NCI-H345 (cell line): ENCODE measurements around the gene BEX3.
"Not testable (repeated sequence)": the region's sequence is repeated elsewhere in the genome, so short reads cannot be mapped to it uniquely, and the experiment has no call there.

Experiments used
- DNase-seq: peaks from one replicate; lab custom pipeline; 2025; lab: John Stamatoyannopoulos, UW

BEX3 gene

DNA sequence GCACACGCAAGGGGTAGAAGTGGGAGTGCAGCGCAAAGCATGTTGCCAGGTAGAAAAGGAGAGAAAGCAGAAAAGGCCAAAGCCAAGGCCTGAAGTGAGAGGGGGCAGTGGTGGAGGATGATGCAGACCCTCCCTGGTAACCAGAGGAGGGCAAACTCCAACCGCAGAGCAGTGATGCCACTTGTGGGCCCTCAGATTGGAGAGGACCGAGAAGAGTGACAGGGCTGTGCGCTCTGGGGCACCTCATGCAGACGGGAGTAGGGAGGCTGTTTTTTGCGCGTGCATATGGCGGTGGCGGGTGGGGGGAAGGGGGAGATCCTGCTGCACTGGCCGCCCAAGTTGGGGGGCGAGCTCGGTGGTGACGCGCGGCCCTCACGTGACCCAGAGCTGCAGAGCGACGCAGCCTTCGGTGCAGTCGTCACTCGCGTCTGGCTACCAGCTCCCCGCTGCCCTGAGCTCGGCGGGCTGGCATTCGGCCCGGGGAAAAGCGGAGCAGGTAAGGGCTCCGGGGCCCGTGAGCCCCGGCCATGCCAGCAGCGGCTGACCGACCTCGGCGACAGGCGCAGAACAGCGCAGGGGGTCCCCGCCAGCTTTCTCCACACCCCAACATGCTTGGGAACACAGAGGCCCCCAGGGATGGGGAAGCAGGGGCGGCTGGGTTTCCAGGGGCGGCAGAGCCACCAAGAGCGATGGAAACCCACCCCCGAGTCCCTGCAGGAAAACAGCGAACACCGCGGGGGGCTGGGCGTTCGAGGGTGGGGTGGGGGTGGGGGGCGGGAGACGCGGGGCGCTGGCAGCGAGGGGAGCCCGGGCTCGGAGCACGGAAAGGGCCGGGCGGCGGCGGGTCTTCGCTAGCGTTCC is at the start of gene BEX3:
Gene BEX3 (plus strand): TSS at position 421 of the 861 bp plus-strand sequence. CDS start 984 bp downstream, outside the sequence.
- DNase-seq: peak; percentile 67

GRCh38 chrX:103329991-103330390 is 46.3 kb upstream of the BEX3 start, which contains the start of gene TCEAL7:
TSS of gene TCEAL7 (plus strand) at chrX:103330239. CDS start at chrX:103331404, 1,165 bp downstream.
- DNase-seq: no peak

- no peak for DNase-seq
Observed at GRCh38 chrX:103330681-103331288, 45.6 kb upstream of the BEX3 start.

DNA sequence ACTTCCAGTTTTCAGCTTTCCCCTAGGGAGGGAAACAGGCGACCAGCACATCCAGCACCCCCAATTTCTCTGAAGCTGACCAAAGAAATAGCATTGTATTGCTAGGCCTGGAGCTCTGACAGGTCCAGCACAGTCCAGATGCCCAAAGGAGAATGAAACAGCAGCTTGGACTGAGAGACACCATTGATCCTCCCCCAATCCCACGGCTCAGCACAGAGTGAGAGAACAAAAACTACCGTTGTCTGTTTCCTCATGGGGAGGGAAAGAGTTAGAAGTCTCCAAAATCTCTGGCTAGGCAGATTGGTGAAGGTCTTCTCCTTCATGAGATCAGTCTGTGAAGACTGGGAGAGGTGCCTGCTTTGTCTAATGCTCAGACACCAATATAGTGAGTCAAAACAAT is 37.7 kb upstream of the BEX3 start:
- no peak for DNase-seq

DNA sequence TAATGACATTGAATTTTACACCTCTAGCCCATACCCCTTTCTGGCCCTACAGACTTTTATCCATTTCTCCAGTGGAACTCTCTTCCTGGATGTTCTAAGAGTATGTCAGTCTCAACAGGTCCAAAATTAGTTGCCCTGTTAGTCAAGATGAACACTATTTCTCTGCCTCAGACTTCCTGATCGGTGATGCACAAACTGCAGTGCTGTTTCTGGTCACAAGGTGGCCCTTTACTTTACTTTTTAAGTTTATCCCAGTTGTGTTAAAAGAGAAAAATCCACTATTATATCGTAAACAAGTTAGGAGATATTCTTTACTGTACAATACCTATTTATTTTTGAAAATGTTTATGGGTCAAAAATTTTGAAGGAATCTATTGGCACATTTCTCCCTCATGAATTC is 33.2 kb upstream of the BEX3 start:
- DNase-seq: peak; percentile 1

GRCh38 chrX:103344606-103345005 is 31.7 kb upstream of the BEX3 start:
- no peak for DNase-seq

DNA sequence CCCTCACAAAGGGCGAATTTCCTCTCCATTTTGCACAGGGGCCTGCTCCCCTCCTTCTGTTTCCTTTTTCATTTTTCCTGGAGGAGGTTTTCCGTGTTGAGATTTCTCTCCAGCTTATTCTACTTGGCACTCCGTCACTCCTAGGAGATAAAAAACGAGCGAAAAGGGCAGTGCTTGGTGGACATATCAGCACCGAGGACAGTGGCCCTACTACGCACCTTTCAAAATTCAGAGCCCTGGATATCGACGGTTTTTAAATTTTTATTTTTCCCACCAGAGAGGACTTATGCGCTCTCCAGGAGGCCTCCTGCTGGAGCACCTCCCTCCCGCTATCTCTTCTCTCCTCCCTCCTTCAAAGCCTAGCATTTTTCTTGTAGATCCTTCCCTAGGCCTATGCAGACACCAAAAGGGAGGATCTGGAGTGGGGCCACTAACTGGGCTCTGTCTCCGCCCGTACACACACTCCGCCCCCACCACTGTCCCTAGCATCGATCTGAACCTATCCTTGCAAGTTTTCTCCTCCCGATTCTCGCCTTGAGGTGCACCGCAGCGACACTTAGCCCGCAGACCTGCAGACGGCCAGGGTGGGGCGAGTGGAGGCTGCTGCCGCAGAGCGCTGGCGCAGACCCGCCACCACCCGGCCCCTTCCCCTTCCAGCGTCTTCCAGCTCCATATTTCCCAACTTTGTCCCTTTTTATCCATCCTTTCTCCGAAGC is 28.5 kb upstream of the BEX3 start:
- DNase-seq: no peak

DNA sequence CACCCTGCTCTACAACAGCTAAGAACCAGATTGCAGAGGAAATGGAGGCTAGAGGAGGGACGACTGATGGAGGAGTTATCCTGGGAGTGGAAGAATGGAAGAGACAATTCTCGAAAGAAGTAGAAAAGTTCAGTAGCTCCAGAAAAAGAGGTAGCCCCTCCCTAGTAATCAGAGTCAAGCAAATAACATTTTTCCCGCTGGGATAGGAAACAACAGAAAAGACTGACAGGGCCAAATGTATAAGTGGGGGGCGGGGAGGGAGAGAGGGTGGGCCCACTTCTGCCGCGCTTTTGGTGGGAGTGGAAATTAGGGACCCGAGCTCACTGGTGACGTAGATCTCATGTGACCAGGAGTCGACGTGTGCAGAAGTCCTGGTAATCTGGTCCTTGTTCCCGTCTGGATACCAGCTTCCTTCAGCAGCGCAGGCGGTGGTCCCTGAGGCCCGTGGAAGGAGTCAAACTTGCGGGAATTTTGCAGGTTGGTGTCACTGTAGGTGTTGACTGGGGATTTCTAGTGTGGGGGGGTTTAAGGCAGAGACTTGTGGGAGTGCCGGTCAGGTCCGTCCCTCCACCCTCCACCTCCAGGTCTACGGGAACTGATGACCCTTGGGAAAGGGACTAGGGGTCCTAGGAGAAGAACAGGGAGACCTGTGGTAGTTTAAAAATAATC is 20.1 kb upstream of the BEX3 start, which contains the start of gene TCEAL9:
Gene TCEAL9 (plus strand): TSS at position 377 of the 669 bp plus-strand sequence. CDS start 1,179 bp downstream, outside the sequence.
- peak; percentile 77 for DNase-seq

GRCh38 chrX:103356858-103357257 is 19.5 kb upstream of the BEX3 start:
- peak; percentile 8 for DNase-seq

DNA sequence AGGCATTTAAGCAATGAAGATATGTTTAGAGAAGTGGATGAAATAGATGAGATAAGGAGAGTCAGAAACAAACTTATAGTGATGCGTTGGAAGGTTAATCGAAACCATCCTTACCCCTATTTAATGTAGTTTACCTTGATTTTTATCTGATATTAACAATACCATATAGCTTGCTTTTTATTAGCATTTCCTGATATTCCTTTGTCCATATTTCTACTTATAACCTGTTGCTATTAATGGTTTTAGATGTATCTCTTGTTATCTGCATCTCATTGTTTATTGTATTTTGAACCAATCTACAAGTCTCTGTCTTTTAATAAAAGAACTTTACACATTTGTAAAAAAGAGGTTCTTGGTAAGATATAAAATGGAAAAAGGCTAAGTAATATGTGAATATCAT is 18.5 kb upstream of the BEX3 start:
- no peak for DNase-seq

DNA sequence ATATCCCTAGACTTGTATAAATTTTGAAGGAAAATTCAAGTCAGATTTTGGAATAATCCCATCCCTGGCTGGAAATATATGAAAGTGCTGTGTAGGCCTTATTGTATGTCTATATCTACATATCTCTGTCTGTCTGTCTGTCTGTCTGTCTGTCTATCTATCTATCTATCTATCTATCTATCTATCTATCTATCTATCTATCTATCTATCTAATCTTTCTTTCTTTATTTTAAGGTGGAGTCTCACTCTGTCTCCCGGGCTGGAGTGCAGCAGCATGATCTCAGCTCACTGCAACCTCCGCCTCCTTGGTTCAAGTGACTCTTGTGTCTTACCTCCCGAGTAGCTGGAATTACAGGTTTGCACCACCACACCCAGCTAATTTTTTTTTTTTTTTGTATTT is 16.7 kb upstream of the BEX3 start:
- not testable (repeated sequence) for DNase-seq

DNA sequence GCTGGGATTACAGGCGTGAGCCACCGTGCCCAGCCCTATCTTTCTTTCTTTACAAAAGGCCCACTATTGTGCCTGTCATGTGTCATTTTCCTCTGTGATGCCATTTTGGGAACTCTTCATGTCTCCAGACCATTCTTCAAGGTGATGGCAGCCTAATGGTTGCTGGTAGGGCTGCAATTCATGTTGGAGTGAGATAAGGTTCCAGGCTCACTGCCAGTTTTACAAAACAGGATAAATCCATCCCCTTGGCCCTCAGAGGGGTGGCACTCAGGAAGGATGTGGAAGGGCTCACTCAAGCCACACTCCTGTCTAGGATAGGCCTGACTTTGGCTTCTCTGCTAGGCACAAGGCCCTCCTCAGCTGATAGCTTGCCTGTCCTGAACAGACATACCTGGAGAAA is 16.2 kb upstream of the BEX3 start:
- DNase-seq: no peak

DNA sequence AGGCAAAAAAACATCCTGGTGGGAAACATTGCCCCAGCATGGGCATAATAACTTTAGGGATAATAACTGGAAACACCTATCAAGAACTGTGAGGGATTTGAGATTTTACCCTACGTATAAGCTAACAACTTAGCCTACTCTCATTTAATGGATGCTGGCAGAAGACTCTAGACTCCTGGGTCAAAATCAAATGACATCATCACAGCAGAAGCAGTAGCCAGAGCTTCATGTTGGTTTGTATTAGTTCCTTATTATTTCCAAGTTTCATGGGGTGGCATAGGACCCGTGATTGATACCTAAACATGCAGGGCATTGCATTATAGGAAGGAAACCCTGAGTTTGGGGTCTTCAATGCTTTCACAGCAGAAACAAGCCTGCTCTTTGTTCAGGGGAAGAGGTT is 15.4 kb upstream of the BEX3 start:
- no peak for DNase-seq

DNA sequence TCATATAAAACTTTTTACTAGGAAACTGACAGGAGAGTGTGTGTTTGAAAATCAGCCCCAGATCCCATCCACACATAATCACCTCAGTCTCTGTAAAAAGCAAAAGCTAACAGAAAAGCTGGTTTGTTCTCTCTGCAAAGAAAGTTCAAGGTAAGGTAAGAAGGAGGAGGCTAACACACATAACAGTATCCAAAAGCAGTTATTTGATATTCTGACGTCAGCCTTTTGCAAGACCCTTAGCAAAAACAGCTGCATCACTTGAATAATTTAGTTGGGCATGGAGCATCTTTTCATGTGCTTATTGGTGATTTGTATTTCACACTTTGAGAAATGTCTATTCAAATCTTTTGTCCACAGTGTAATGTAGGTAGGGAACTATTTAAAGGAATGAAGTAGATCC is 14.5 kb upstream of the BEX3 start:
- no peak for DNase-seq

DNA sequence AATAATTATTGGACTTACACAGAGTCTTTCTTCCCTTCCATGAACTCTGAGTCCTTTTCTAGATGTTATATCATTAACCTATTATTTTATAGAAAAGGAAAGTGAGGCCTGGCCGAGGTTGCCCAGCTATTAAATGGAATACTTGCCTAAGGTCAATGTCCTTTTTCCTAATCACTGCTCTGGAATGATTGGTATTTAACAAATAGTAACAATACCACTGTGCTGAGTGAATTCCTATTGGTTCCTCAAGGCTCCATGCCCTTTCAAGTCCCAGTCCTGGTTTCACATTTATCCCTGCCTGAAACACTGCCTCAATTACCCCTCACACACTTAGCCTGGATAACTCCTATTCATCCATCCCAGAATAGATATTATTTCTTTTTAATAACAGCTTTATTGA is 13.9 kb upstream of the BEX3 start:
- DNase-seq: no peak

DNA sequence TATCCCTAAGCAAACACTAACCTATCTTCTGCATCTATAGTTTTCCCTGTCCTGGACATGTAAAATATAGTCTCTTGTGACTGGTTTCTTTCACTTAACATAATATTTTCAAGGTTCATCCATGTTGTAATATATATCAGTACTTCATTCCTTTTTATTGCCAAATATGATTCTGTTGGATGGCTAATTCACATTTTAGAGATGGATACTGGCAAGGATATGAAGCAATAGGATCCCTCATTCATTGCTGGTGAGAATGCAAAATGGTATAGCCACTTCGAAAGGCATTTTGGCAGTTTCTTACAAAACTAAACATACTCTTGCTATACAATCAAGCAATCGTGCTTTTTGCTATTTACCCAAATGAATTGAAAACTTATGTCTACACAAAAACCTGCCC is 13.3 kb upstream of the BEX3 start:
- no peak for DNase-seq

GRCh38 chrX:103367502-103367901 is 8.8 kb upstream of the BEX3 start:
- DNase-seq: no peak

- DNase-seq: no peak
Observed at GRCh38 chrX:103369479-103369878, 6.9 kb upstream of the BEX3 start.

DNA sequence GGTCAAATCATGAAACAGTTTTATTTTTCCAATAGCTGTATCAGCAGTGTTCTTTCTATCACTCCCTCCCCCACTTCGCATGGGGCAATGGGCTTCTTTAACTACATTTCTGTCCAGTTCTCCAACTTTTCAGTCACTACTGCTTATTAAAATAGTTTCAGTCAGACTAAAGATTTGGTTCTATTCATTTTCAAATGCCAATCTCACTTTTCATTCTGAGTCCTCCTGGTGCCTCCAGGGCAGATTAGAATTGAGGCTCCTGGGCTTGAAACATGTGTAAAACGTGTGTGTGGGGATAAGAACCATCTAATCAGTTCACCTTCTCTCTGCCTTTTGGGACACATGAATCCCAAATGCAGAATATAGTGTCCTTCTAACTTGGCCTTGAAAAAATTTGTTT is 3.5 kb upstream of the BEX3 start:
- DNase-seq: no peak

DNA sequence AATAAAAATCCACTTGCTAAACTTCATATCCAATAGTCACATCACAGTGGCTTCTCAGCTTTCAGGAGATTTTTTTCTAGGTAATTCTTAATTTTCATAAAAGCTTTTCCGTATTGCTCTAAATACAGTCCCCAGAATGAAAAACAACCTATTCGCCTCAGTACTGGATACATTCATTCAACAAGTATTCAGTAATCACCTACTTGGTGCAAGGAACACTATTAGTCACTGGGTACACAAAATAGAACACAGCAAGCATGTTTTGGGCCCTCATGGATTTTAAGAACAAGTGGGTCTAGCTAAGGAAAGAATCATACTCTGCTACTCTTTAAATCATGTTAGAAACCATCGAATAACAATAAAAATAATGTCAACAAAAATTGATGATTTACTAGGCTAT is 2.8 kb upstream of the BEX3 start:
- no peak for DNase-seq

- peak; percentile 16 for DNase-seq
Observed at GRCh38 chrX:103376979-103377324, 614 bp downstream of the BEX3 start.

- no peak for DNase-seq
Observed at GRCh38 chrX:103378990-103379389, 2.7 kb downstream of the BEX3 start.
